C4-2B (cell line): ENCODE data around the gene APOL2.
A peak's percentile ranks its signal among the peaks of the same experiment; 100 is the strongest.
"Not testable (repeated sequence)": the region's sequence is repeated elsewhere in the genome, so short reads cannot be mapped to it uniquely, and the experiment has no call there.

Experiments
- H3K27ac ChIP-seq: fragments of 450-650 bp; 2 replicates; pipeline ENCODE4 v1.5.1; 2017
- ZFX ChIP-seq: fragments of 450-650 bp; IDR thresholded peaks from 2 replicates; pipeline ENCODE4 v1.6.1; 2017
- TF ChIP-seq, protein P1 (sequence below): fragments of 450-650 bp; conservative IDR thresholded peaks from 2 replicates; pipeline ENCODE4 v1.5.1; 2017; ENCODE audit warnings: mild to moderate bottlenecking

Gene APOL2

DNA sequence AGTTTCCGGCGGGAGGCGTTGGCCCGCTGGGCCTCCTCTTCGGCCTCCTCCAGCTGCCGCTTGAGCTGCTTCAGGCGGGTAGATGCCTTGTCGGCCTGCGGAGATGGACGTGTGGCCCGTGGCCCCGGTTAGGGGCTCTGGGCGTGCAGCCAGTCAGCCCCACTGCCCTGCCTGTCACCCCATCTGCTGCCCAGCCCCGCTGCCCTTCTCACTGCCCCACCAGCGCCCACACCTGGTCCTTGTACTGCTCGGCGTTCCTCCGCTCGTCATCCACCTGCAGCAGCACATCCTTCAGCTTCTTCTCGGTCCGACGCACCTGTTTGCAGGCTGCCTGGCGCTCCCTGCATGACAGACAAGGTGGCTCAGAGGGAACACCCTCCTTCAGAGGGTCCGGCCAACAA, 44.8 kb upstream of the APOL2 start:
- H3K27ac ChIP-seq = no peak overlapping the region
- no peak for TF ChIP-seq ZFX
- TF ChIP-seq, protein P1, sequence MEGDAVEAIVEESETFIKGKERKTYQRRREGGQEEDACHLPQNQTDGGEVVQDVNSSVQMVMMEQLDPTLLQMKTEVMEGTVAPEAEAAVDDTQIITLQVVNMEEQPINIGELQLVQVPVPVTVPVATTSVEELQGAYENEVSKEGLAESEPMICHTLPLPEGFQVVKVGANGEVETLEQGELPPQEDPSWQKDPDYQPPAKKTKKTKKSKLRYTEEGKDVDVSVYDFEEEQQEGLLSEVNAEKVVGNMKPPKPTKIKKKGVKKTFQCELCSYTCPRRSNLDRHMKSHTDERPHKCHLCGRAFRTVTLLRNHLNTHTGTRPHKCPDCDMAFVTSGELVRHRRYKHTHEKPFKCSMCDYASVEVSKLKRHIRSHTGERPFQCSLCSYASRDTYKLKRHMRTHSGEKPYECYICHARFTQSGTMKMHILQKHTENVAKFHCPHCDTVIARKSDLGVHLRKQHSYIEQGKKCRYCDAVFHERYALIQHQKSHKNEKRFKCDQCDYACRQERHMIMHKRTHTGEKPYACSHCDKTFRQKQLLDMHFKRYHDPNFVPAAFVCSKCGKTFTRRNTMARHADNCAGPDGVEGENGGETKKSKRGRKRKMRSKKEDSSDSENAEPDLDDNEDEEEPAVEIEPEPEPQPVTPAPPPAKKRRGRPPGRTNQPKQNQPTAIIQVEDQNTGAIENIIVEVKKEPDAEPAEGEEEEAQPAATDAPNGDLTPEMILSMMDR = no peak

DNA sequence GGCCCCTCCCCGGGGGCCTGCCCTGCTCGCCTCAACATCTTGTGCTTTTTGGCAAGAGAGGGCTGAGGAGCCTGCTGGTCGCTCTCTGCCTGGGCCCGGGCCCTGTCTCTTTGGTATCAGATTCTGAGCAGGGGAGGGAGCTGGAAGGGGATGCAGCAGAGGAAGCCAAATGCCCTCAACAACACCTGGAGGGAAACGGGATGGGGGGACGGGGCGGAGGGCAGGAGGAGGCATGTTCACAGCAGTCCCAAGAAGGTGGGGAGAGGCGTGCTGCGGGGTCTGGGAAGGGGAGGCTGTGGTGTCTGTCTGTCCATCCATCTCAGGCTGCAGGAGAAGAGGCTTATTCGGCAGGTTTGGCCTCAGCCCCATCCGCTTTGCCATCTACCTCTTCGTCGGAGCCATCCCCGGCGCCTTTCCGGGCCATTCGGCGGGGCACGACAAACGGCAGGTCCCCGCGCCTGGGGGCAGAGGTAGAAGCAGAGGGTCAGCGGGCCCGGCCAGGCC, 43.1 kb upstream of the APOL2 start:
- H3K27ac ChIP-seq = no peak overlapping the region
- TF ChIP-seq, protein P1 = no peak
- no peak for TF ChIP-seq ZFX

DNA sequence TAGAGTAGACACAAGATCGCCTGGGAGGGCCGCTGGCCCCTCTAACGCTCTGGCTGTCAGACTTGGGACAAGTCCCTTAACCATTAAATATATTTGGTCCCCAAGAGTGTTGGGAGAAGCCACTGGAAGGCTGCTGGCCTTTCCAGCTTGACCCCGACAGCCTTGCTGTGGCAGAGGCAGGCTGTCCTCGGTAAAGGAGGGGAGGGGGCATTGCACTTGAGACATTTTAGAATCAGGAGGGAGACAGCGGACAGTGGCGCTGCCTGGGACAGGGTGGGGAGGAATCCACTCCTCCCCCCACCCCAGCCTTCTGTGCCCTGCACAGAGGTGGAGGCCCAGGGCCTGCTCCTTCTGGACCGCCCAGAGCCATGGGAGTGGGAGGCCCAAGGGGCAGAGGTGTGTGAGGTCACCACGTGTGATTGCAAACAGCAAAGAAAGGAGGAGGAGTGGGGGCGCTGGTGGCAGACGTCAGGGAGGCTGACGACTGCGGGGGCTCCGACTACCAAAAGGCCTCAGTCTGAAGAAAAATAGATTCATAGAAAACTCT, 42.5 kb upstream of the APOL2 start:
- no peak overlapping the region for H3K27ac ChIP-seq
- TF ChIP-seq, protein P1 = no peak
- TF ChIP-seq ZFX = no peak

DNA sequence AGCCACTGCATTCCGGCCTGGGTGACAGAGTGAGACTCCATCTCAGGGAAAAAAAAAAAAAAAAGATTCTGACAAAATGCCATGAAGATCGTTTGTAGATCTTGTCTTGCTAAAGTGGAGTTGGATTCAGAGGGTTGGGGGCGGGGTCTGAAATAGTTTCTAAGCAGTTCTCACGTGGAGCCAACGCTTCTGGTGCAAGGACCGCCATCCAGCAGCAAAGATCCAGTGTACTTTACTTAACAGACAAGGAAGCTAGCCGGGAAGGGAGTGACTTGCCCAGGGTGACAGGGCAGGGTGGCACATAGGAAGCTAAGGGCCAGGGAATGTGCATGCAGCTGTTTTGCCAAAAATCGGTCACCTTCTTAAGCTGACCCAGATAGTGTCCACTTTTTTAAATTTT, 41.1 kb upstream of the APOL2 start:
- no peak for TF ChIP-seq ZFX
- TF ChIP-seq, protein P1 = no peak
- H3K27ac ChIP-seq = no peak overlapping the region

DNA sequence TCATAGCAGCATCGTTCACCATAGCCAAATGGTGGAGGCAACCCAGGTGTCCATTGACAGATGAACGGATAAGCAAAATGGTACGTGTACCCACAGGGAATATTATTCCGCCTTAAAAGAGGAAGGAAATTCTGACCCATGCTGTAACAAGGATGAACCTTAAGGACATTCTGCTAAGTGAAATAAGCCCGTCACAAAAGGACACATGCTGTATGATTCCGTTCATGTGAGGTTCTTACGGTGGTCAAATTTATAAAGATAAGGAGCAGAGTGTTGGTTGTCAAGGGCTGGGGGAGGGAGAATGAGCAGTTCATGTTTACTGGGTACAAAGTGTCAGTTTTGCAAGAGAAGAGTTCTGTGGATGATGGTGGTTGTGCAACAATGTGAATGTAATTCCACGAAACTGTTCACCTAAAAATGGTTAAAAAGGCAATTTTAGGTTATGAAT, 39.9 kb upstream of the APOL2 start:
- H3K27ac ChIP-seq = no peak overlapping the region
- TF ChIP-seq, protein P1 = no peak
- TF ChIP-seq ZFX = no peak

DNA sequence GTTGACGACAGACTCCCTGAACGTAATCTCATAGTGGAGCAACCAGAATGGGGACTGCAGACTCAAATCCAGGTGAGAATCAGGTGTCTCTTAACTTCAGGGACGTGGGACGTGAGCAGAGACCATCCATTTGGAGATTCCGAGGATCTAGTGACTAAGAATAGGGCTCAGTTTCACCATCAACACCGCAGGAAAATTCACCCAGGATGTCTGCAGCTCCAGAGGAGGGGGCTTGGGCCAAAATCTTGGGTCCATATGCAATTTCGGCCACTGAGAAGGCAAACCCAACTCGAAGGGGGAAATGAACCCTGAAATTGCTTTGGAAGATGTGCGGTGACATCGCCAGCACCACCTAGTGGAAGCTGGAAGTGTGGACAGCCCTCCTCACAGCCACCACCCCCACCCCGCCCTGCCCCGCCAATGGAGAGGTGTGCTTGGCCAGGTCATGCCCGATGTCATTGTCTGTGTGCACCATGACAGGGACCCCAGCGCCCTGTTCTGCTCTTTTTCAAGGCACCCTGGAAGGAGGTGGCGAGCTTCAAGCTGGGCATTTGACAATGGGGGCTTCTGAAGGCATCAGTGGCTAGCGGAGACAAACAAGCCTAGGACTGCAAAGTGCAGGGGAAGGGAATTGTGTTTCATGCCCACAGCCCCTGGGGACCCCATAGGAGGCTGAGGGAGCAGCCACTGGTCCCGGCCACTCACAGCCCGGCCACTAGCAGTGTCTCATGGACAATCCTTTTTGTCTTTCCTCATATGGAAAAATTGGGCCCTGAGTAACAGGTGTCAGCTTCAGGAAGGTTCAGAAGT, 38.4 kb upstream of the APOL2 start:
- no peak for TF ChIP-seq ZFX
- TF ChIP-seq, protein P1 = peak; percentile 90
- no peak overlapping the region for H3K27ac ChIP-seq

DNA sequence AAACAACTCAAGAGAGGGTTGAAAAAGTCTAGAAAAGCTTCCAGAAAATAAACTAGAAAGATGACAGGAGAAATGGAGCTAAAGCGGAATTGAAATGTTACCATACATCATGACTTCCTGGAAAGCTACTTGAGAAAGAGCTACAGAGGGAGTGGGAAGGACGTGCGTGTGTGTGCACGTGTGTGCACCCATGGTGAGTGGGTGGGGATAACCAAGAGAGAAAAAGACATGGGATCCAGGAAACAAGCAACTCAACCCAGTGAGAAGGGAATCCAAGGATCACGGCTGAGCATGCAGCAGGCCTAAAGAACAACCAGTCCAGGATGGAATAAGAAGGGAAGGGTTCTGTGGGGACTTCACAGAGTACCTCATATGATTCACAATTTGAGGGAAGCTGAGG, 35.2 kb upstream of the APOL2 start:
- TF ChIP-seq, protein P1 = no peak
- no peak for TF ChIP-seq ZFX
- no peak overlapping the region for H3K27ac ChIP-seq

DNA sequence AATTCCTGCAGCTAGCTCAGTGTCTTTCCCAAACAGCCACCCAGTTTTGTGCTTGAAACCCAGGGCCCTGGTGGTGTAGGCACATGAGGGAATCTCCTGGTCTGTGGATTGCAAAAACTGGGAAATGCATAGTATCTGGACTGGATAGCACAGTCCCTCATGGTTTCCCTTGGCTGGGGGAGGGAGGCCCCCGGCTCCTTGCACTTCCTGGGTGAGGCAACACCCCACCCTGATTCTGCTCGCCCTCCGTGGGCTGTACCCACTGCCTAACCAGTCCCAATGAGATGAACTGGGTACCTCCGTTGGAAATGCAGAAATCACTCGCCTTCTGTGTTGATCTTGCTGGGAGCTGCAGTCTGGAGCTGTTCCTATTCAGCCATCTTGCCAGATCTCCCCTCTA, 32.6 kb upstream of the APOL2 start:
- H3K27ac ChIP-seq = not testable (repeated sequence)

DNA sequence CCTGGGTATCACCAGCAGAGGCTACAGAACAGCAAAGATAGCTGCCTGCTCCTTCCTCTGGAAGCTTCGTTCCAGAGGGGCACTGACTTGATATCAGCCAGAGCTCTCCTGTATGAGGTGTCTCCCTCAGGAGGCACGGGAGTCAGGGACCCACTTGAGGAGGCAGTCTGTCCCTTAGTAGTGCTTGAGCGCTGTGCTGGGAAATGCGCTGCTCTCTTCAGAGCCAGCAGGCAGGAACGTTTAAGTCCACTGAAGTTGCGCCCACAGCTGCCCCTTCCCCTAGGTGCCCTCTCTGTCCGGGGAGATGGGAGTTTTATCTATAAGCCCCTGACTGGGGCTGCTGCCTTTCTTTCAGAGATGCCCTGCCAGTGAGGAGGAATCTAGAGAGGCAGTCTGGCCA, 31.9 kb upstream of the APOL2 start:
- not testable (repeated sequence) for H3K27ac ChIP-seq
